Measurements from ENCODE around the gene SLC16A10.
"Not testable (repeated sequence)": the region's sequence is repeated elsewhere in the genome, so short reads cannot be mapped to it uniquely, and the experiment has no call there.

The SLC16A10 gene

GRCh38 chr6:111131018-111131417 lies 43.7 kb downstream of the SLC16A10 start:
- not testable (repeated sequence) for DNase-seq (ENCODE audit: low spot score); FAIRE-seq

DNA sequence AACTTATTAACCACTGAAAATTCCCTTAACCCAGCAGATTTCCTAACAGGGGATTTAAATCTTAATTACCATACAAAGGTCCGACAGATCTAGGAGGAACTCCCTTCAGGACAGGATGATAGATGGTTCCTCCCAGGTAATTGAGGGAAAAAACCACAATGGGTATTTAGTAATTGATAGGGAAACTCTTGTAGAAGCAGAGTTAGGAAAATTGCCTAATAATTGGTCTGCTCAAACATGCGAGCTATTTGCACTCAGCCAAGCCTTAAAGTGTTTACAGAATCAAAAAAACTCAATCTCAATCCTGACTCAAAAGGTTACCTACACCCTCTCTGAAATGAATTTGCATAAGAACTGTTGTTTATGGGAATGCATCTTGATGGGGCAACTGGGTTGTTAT lies 45.4 kb downstream of the SLC16A10 start:
- not testable (repeated sequence) for FAIRE-seq; DNase-seq (ENCODE audit: low spot score)

DNA sequence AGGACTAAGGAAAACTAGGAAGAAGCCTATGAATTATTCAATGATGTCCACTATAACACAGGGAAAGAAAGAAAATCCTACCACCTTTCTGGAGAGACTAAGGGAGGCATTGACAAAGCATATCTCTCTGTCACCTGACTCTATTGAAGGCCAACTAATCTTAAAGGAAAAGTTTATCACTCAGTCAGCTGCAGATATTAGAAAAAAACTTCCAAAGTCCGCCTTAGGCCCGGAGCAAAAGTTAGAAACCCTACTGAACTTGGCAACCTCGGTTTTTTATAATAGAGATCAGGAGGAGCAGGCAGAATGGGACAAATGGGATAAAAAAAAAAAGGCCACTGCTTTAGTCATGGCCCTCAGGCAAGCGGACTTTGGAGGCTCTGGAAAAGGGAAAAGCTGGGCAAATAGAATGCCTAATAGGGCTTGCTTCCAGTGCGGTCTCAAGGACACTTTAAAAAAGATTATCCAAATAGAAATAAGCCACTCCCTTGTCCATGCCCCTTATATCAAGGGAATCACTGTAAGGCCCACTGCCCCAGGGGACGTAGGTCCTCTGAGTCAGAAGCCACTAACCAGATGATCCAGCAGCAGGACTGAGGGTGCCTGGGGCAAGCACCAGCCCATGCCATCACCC lies 47.0 kb downstream of the SLC16A10 start:
- DNase-seq (ENCODE audit: low spot score); FAIRE-seq: not testable (repeated sequence)

GRCh38 chr6:111137489-111138093 lies 50.3 kb downstream of the SLC16A10 start:
- FAIRE-seq, result not testable (repeated sequence)

DNA sequence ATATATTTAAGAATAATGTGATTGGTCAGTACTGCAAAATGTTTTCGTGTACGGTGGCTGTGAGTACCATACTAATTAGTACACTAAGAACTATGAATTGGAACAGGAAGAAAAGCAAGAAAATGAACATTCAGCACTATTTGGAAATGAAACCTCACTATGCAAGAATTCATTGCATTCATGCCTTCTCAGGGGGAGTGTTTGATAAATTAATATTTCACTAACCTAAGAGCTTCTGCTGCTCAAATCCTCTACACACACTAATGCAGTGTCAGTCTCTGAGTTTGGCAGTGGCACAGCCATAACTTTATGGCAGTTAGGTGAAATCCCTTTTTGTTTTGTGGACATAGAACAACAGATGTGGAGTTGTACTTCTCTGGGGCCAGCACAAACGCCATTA lies 60.1 kb downstream of the SLC16A10 start:
- DNase-seq (ENCODE audit: low spot score) (no peak), FAIRE-seq (no peak)

More at GRCh38 chr6:111137489-111138093, 50.3 kb downstream of the SLC16A10 start:
- DNase-seq (ENCODE audit: low spot score), result not testable (repeated sequence)

DNA sequence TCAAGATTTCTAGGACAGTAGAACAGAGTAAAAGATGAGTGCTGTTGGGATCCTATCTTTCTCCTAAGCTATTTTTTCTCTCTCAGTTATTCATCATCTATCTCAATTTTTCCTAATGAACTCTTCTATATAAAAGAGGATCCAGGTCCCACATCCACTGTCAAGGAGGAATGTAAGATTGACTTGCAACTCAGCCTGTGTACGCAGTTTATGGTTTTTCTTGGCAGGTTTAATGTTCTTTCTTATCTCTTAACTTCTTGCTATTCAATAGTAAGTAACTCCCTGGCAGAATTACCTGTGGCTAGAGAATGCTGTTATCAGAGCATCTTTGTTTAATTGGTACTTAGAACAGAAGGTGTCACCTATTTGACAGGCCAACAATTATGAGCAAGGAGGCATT lies 60.8 kb downstream of the SLC16A10 start:
- no peak for FAIRE-seq
- no peak for DNase-seq (ENCODE audit: low spot score)

GRCh38 chr6:111150577-111150976 lies 63.3 kb downstream of the SLC16A10 start:
- FAIRE-seq (no peak), DNase-seq (ENCODE audit: low spot score) (no peak)

GRCh38 chr6:111154981-111155380 lies 67.7 kb downstream of the SLC16A10 start:
- FAIRE-seq (no peak), DNase-seq (ENCODE audit: low spot score) (no peak)

- FAIRE-seq, result no peak
- DNase-seq (ENCODE audit: low spot score), result no peak
Measured at GRCh38 chr6:111157412-111157811, 70.1 kb downstream of the SLC16A10 start.

- FAIRE-seq, result no peak
- no peak for DNase-seq (ENCODE audit: low spot score)
Measured at GRCh38 chr6:111159633-111160032, 72.3 kb downstream of the SLC16A10 start.

GRCh38 chr6:111161650-111162049 lies 74.3 kb downstream of the SLC16A10 start:
- no peak for FAIRE-seq

GRCh38 chr6:111162504-111162903 lies 75.2 kb downstream of the SLC16A10 start:
- no peak for DNase-seq (ENCODE audit: low spot score)
- FAIRE-seq, result no peak

More at GRCh38 chr6:111161650-111162049, 74.3 kb downstream of the SLC16A10 start:
- no peak for DNase-seq (ENCODE audit: low spot score)

GRCh38 chr6:111171577-111172400 lies 84.5 kb downstream of the SLC16A10 start:
- FAIRE-seq (no peak), DNase-seq (ENCODE audit: low spot score) (no peak)

DNA sequence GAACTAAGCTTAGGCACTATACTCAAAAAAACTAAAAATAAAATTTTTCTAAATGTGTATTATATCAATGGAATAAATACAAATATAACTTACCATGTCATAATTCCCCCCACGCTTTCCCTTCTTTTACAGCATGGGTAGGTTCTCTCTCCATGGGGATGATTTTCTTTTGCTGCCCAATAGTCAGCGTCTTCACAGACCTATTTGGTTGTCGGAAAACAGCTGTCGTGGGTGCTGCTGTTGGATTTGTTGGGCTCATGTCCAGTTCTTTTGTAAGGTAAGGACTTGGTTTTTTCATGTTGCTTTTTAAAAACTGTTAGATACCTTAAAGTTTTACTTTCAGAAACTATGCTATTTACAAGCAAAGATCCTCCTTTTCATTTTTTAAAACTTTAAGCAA lies 85.3 kb downstream of the SLC16A10 start:
- no peak for FAIRE-seq
- no peak for DNase-seq (ENCODE audit: low spot score)

DNA sequence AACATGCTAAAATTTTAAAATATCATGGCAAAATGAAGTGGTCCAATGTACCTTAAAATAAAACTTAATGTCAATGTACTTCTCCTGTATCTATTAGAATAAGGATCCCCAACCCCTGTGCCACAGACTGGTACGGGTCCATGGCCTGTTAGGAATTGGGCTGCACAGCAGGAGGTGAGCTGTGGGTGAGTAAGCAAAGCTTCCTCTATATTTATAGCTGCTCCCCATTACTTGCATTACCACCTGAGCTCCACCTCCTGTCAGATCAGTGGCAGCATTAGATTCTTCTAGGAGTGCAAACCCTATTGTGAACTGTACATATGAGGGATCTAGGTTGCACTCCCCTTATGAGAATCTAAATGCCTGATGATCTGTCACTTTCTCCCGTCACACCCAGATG lies 86.0 kb downstream of the SLC16A10 start:
- DNase-seq (ENCODE audit: low spot score) (no peak), FAIRE-seq (no peak)

DNA sequence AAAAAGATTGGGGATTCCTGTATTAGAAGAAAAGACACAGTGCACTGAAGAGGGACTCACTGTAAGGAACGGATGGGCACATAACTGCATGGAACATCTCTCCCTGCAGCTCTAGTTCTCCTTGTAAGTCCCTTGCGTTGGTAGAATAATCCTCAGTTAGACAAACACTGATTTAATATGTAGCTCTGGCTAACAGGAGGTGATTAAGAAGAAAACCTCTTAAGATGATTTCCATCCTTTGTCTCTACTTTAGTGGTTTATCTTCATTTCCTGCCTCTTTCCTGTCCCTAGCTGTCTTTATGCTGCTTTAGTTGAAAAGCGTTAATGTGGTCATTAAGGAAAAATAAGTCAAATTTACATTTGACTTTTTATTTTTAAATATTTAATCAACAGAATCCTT lies 86.6 kb downstream of the SLC16A10 start:
- DNase-seq (ENCODE audit: low spot score), result no peak

DNA sequence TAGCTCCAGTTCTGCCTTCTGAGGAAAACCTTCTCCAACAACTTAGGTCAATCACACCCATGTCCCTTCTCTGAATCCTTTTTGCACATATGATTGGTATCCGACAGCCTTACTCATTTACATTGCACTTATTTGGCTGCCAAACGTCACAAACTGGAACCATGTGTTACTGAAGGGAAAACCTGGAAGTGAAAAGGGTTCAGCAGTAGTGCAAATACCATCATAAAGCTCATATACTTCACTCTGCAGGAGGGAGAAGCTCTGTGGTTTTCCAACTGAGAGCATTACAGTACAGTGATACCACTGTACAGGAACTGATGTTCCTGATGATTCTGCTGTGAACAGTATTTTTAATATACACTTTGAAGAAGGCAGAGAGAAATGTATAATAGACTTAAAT lies 87.8 kb downstream of the SLC16A10 start:
- FAIRE-seq (no peak), DNase-seq (ENCODE audit: low spot score) (no peak)

More for the DNA sequence above, 86.6 kb downstream of the SLC16A10 start:
- no peak for FAIRE-seq

DNA sequence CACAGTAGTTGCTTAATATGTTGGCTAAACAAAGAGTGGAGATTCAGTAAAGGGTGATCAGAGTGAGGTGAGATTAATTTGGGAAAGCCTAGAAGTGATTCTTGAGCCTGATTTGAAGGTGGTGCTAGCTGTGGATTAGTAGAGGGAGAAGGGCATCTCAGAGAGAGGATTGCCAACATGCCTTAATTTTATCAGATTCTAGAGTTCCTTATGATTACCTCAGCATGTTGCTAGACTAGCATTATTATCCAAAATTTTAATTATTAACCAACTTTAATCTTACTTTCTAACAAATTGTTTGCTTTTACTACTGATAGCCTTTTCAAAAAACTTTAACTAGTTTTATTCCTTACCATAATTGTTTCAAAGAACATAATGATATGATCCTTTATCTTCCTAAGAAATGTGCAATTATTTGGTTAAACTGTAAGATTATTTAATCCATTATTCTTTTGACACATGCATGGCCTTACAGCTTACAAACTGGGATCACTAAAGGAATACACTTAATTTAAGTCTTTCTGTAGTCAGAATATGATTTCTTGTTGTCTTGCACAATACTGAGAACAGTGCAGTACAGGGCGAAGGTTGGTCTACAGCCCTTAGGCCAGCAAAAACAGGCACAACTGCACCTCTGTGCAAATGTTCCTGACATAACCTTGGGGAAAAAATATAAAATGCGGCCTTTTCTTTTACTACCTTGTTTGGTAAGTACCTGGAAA lies 88.9 kb downstream of the SLC16A10 start:
- FAIRE-seq, result no peak
- no peak for DNase-seq (ENCODE audit: low spot score)

DNA sequence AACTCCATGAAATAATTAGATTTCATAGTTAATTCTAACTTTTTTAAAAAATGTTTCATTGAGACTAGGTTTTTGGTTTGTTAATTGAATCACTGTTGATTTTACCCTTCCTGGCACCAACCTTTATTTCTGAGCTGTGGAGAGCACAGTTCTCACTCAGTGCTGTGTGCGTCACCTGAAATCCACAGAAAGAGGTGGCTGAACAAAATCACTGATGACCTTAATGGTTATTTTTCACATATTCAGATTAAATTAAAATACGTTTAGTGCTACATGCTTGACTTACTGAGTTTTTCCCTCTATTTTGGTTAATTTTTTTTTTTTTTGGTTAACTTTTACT lies 89.4 kb downstream of the SLC16A10 start:
- DNase-seq (ENCODE audit: low spot score) (no peak), FAIRE-seq (no peak)

GRCh38 chr6:111177131-111177530 lies 89.8 kb downstream of the SLC16A10 start:
- FAIRE-seq, result no peak

DNA sequence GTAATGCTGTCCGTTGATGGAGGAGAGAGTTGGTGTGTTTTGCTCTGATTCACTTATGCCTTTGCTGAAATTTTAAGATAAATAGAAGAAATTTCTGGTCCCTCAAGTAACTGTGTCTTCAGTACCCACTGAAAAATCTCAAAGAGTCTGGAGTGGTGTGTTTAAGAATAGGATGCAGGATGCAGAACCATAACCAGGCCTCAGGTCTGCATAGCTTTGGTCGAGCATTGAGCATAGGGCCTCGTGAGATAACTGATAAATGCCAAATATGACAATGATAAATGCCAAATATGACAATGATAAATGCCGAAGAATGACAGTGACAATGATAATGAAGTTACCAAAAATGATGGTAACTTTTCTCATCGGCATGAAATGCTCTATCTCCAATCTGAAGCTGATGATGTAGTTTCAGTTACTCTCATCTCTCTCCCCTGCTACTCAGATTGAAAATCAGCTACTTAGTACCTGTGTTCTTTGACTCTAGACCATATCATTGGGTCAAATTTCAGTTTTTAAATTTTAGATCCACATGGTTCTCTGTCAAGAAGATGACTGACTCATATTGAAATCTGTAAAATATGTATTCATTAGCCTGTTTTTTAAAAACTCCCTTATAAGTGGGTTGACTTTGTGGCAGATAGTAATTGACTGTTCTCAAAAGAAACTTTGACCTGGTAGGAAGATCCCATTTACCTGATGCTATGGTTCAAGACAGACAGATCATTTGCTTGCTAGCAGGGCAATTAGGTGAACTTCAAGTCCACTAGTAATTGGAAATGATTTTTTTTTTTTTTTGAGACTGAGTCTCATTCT lies 96.6 kb downstream of the SLC16A10 start:
- FAIRE-seq, result no peak
- no peak for DNase-seq (ENCODE audit: low spot score)

More at GRCh38 chr6:111177131-111177530, 89.8 kb downstream of the SLC16A10 start:
- DNase-seq (ENCODE audit: low spot score), result no peak

All from RCC 7860 (cell line).